ENCODE data around the gene TKT.

- TF ChIP-seq CTCF (IDR thresholded peaks at IDR 0.05; ENCODE audit: low read depth, low read length) = no peak
- TF ChIP-seq EZH2phosphoT487 (IDR thresholded peaks at IDR 0.05; ENCODE audit: low read depth) = no peak
Measured at GRCh38 chr3:53181528-53181927, 74.3 kb downstream of the TKT start.

All from OCI-LY3 (cell line).